ENCODE results near the gene R3HDM4.
A peak's percentile ranks its signal among the peaks of the same experiment; 100 is the strongest.

The R3HDM4 gene

GRCh38 chr19:875265-875879, 37.6 kb downstream of the R3HDM4 start:
- no peak for DNase-seq (ENCODE audit: low read depth in 2 of 2)

GRCh38 chr19:873561-874041, 39.4 kb downstream of the R3HDM4 start:
- DNase-seq (ENCODE audit: low read depth in 2 of 2), result no peak

- DNase-seq (ENCODE audit: low read depth in 2 of 2), result peak; percentile 51 to 59
Observed at GRCh38 chr19:873084-873483, 39.9 kb downstream of the R3HDM4 start.

GRCh38 chr19:872266-872951, 40.6 kb downstream of the R3HDM4 start:
- DNase-seq (ENCODE audit: low read depth in 2 of 2), result peak in 1 of 2 donors; percentile 72

- no peak for DNase-seq (ENCODE audit: low read depth in 2 of 2)
Observed at GRCh38 chr19:871446-872265, 41.4 kb downstream of the R3HDM4 start.

- DNase-seq (ENCODE audit: low read depth in 2 of 2), result no peak
Observed at GRCh38 chr19:870963-871401, 42.0 kb downstream of the R3HDM4 start.

- DNase-seq (ENCODE audit: low read depth in 2 of 2), result no peak
Observed at GRCh38 chr19:870314-870713, 42.7 kb downstream of the R3HDM4 start.

GRCh38 chr19:869245-870177, 43.5 kb downstream of the R3HDM4 start:
- no peak for DNase-seq (ENCODE audit: low read depth in 2 of 2)

- no peak for DNase-seq (ENCODE audit: low read depth in 2 of 2)
Observed at GRCh38 chr19:868458-869244, 44.4 kb downstream of the R3HDM4 start.

- no peak for DNase-seq (ENCODE audit: low read depth in 2 of 2)
Observed at GRCh38 chr19:867855-868457, 45.1 kb downstream of the R3HDM4 start.

GRCh38 chr19:867301-867793, 45.7 kb downstream of the R3HDM4 start:
- no peak for DNase-seq (ENCODE audit: low read depth in 2 of 2)

- DNase-seq (ENCODE audit: low read depth in 2 of 2), result no peak
Observed at GRCh38 chr19:866769-867300, 46.2 kb downstream of the R3HDM4 start.

- no peak for DNase-seq (ENCODE audit: low read depth in 2 of 2)
Observed at GRCh38 chr19:863315-863620, 49.8 kb downstream of the R3HDM4 start.

- peak; percentile 56 to 69 for DNase-seq (ENCODE audit: low read depth in 2 of 2)
Observed at GRCh38 chr19:862581-863314, 50.3 kb downstream of the R3HDM4 start.

- peak; percentile 33 to 51 for DNase-seq (ENCODE audit: low read depth in 2 of 2)
Observed at GRCh38 chr19:861756-862580, 51.1 kb downstream of the R3HDM4 start.

GRCh38 chr19:861141-861755, 51.8 kb downstream of the R3HDM4 start:
- DNase-seq (ENCODE audit: low read depth in 2 of 2), result no peak

- DNase-seq (ENCODE audit: low read depth in 2 of 2), result no peak
Observed at GRCh38 chr19:858868-859843, 53.9 kb downstream of the R3HDM4 start, which contains the start of gene CFD. TSS of gene CFD (plus strand) at chr19:859664. CDS start at chr19:859690, 26 bp downstream.

Data from stimulated activated CD8-positive, alpha-beta memory T cell treated with anti-CD3 and anti-CD28 coated beads, Interleukin-2, amount 100 ng/mL, for 1 hour (primary cell).